HG03571 (cell line): ENCODE data around the gene CHRDL2.

Experiments
- ATAC-seq: cut with Tn5 transposase; IDR thresholded peaks from one replicate; pipeline ENCODE4 v1.9.1; 2021; ENCODE audit not compliant: unreplicated experiment

Gene CHRDL2

GRCh38 chr11:74686792-74687191 is 44.4 kb downstream of the CHRDL2 start:
- no peak for ATAC-seq

- no peak for ATAC-seq
These were observed 45.3 kb downstream of the CHRDL2 start for GRCh38 chr11:74685905-74686304.

- no peak for ATAC-seq
These were observed 45.9 kb downstream of the CHRDL2 start for GRCh38 chr11:74685338-74685737.

- ATAC-seq = no peak
These were observed 46.6 kb downstream of the CHRDL2 start for GRCh38 chr11:74684661-74685060.

GRCh38 chr11:74683941-74684481 is 47.2 kb downstream of the CHRDL2 start:
- ATAC-seq = no peak

- no peak for ATAC-seq
These were observed 47.9 kb downstream of the CHRDL2 start for GRCh38 chr11:74683279-74683871.

- no peak for ATAC-seq
These were observed 48.4 kb downstream of the CHRDL2 start for GRCh38 chr11:74682731-74683278.

GRCh38 chr11:74681686-74682651 is 49.3 kb downstream of the CHRDL2 start:
- ATAC-seq = no peak

GRCh38 chr11:74680703-74681531 is 50.3 kb downstream of the CHRDL2 start:
- no peak for ATAC-seq

- ATAC-seq = no peak
These were observed 51.1 kb downstream of the CHRDL2 start for GRCh38 chr11:74680035-74680671.

GRCh38 chr11:74679513-74679865 is 51.7 kb downstream of the CHRDL2 start:
- ATAC-seq = no peak

- ATAC-seq = no peak
These were observed 52.4 kb downstream of the CHRDL2 start for GRCh38 chr11:74678591-74679512.

GRCh38 chr11:74678041-74678440 is 53.2 kb downstream of the CHRDL2 start:
- ATAC-seq = no peak

- no peak for ATAC-seq
These were observed 54.1 kb downstream of the CHRDL2 start for GRCh38 chr11:74677131-74677530.

- no peak for ATAC-seq
These were observed 54.6 kb downstream of the CHRDL2 start for GRCh38 chr11:74676596-74676995.

- ATAC-seq = no peak
These were observed 55.5 kb downstream of the CHRDL2 start for GRCh38 chr11:74675761-74676160.

GRCh38 chr11:74673693-74674360 is 57.4 kb downstream of the CHRDL2 start:
- ATAC-seq = no peak

- ATAC-seq = no peak
These were observed 58.1 kb downstream of the CHRDL2 start for GRCh38 chr11:74672956-74673692.
